ENCODE measurements around the gene SLC6A6.

SLC6A6 gene

GRCh38 chr3:14392803-14393319 is 9.5 kb upstream of the SLC6A6 start:
- no peaks in the 10 kb centered on the region for H3K36me3 ChIP-seq (ENCODE audit: insufficient read depth, low read length)
- H3K9ac ChIP-seq (ENCODE audit: low read length): no peak overlapping the region
- no peaks in the 10 kb centered on the region for H3K27me3 ChIP-seq (ENCODE audit: control insufficient read depth in 1 of 2, insufficient read depth in 2 of 2, low read length in 2 of 2)
- H3K4me1 ChIP-seq (ENCODE audit: insufficient read depth, low read length): peaks cover 9% of the 10 kb centered on the region
- H3K27ac ChIP-seq (ENCODE audit: low read depth, low read length): no peak overlapping the region
- H3K4me3 ChIP-seq (ENCODE audit: low read depth in 1 of 2, low read length in 2 of 2): no peak overlapping the region
- no peaks in the 10 kb centered on the region for H3K9me3 ChIP-seq (ENCODE audit: low read length)

GRCh38 chr3:14393440-14394106 is 8.8 kb upstream of the SLC6A6 start:
- Histone ChIP-seq H3K4me1 (ENCODE audit: insufficient read depth, low read length) (peaks cover 9% of the 10 kb centered on the region), H3K36me3 (ENCODE audit: insufficient read depth, low read length) (no peaks in the 10 kb centered on the region), H3K27ac (ENCODE audit: low read depth, low read length) (no peak overlapping the region), H3K27me3 (ENCODE audit: control insufficient read depth in 1 of 2, insufficient read depth in 2 of 2, low read length in 2 of 2) (no peaks in the 10 kb centered on the region), H3K9ac (ENCODE audit: low read length) (no peak overlapping the region), H3K4me3 (ENCODE audit: low read depth in 1 of 2, low read length in 2 of 2) (no peak overlapping the region), H3K9me3 (ENCODE audit: low read length) (no peaks in the 10 kb centered on the region)

GRCh38 chr3:14396031-14396692 is 6.2 kb upstream of the SLC6A6 start:
- H3K27ac ChIP-seq (ENCODE audit: low read depth, low read length): no peak overlapping the region
- H3K4me3 ChIP-seq (ENCODE audit: low read depth in 1 of 2, low read length in 2 of 2): no peak overlapping the region
- no peaks in the 10 kb centered on the region for H3K9me3 ChIP-seq (ENCODE audit: low read length)
- no peaks in the 10 kb centered on the region for H3K27me3 ChIP-seq (ENCODE audit: control insufficient read depth in 1 of 2, insufficient read depth in 2 of 2, low read length in 2 of 2)
- no peaks in the 10 kb centered on the region for H3K36me3 ChIP-seq (ENCODE audit: insufficient read depth, low read length)
- no peak overlapping the region for H3K9ac ChIP-seq (ENCODE audit: low read length)
- H3K4me1 ChIP-seq (ENCODE audit: insufficient read depth, low read length): peaks cover 4% of the 10 kb centered on the region

- Histone ChIP-seq H3K4me3 (ENCODE audit: low read depth in 1 of 2, low read length in 2 of 2) (no peak overlapping the region), H3K9ac (ENCODE audit: low read length) (no peak overlapping the region), H3K27me3 (ENCODE audit: control insufficient read depth in 1 of 2, insufficient read depth in 2 of 2, low read length in 2 of 2) (no peaks in the 10 kb centered on the region), H3K9me3 (ENCODE audit: low read length) (no peaks in the 10 kb centered on the region), H3K4me1 (ENCODE audit: insufficient read depth, low read length) (no peaks in the 10 kb centered on the region), H3K27ac (ENCODE audit: low read depth, low read length) (no peak overlapping the region), H3K36me3 (ENCODE audit: insufficient read depth, low read length) (no peaks in the 10 kb centered on the region)
These were observed 5.4 kb upstream of the SLC6A6 start for GRCh38 chr3:14397046-14397445.

GRCh38 chr3:14397531-14397930 is 4.9 kb upstream of the SLC6A6 start:
- no peaks in the 10 kb centered on the region for H3K27me3 ChIP-seq (ENCODE audit: control insufficient read depth in 1 of 2, insufficient read depth in 2 of 2, low read length in 2 of 2)
- H3K27ac ChIP-seq (ENCODE audit: low read depth, low read length): no peak overlapping the region
- H3K4me1 ChIP-seq (ENCODE audit: insufficient read depth, low read length): no peaks in the 10 kb centered on the region
- H3K4me3 ChIP-seq (ENCODE audit: low read depth in 1 of 2, low read length in 2 of 2): no peak overlapping the region
- H3K9ac ChIP-seq (ENCODE audit: low read length): no peak overlapping the region
- H3K9me3 ChIP-seq (ENCODE audit: low read length): no peaks in the 10 kb centered on the region
- H3K36me3 ChIP-seq (ENCODE audit: insufficient read depth, low read length): no peaks in the 10 kb centered on the region

GRCh38 chr3:14397940-14398796 is 4.2 kb upstream of the SLC6A6 start:
- Histone ChIP-seq H3K4me3 (ENCODE audit: low read depth in 1 of 2, low read length in 2 of 2) (no peak overlapping the region), H3K9me3 (ENCODE audit: low read length) (no peaks in the 10 kb centered on the region), H3K36me3 (ENCODE audit: insufficient read depth, low read length) (no peaks in the 10 kb centered on the region), H3K27ac (ENCODE audit: low read depth, low read length) (no peak overlapping the region), H3K4me1 (ENCODE audit: insufficient read depth, low read length) (peaks cover 3% of the 10 kb centered on the region), H3K27me3 (ENCODE audit: control insufficient read depth in 1 of 2, insufficient read depth in 2 of 2, low read length in 2 of 2) (no peaks in the 10 kb centered on the region), H3K9ac (ENCODE audit: low read length) (no peak overlapping the region)

GRCh38 chr3:14398797-14399106 is 3.7 kb upstream of the SLC6A6 start:
- H3K9ac ChIP-seq (ENCODE audit: low read length): no peak overlapping the region
- H3K27me3 ChIP-seq (ENCODE audit: control insufficient read depth in 1 of 2, insufficient read depth in 2 of 2, low read length in 2 of 2): no peaks in the 10 kb centered on the region
- peaks cover 9% of the 10 kb centered on the region for H3K4me1 ChIP-seq (ENCODE audit: insufficient read depth, low read length)
- no peak overlapping the region for H3K27ac ChIP-seq (ENCODE audit: low read depth, low read length)
- H3K4me3 ChIP-seq (ENCODE audit: low read depth in 1 of 2, low read length in 2 of 2): no peak overlapping the region
- no peaks in the 10 kb centered on the region for H3K36me3 ChIP-seq (ENCODE audit: insufficient read depth, low read length)
- H3K9me3 ChIP-seq (ENCODE audit: low read length): no peaks in the 10 kb centered on the region

- no peaks in the 10 kb centered on the region for H3K9me3 ChIP-seq (ENCODE audit: low read length)
- peaks cover 39% of the 10 kb centered on the region for H3K4me1 ChIP-seq (ENCODE audit: insufficient read depth, low read length)
- H3K27me3 ChIP-seq (ENCODE audit: control insufficient read depth in 1 of 2, insufficient read depth in 2 of 2, low read length in 2 of 2): no peaks in the 10 kb centered on the region
- peak overlapping the region; percentile 54 to 66 for H3K4me3 ChIP-seq (ENCODE audit: low read depth in 1 of 2, low read length in 2 of 2)
- no peak overlapping the region for H3K9ac ChIP-seq (ENCODE audit: low read length)
- no peaks in the 10 kb centered on the region for H3K36me3 ChIP-seq (ENCODE audit: insufficient read depth, low read length)
- H3K27ac ChIP-seq (ENCODE audit: low read depth, low read length): peak overlapping the region; percentile 29
These were observed 608 bp upstream of the SLC6A6 start for GRCh38 chr3:14401692-14402303.

GRCh38 chr3:14403619-14404155 is 1.3 kb downstream of the SLC6A6 start:
- Histone ChIP-seq H3K27ac (ENCODE audit: low read depth, low read length) (peak overlapping the region; percentile 74), H3K9me3 (ENCODE audit: low read length) (no peaks in the 10 kb centered on the region)

GRCh38 chr3:14404186-14404585 is 1.8 kb downstream of the SLC6A6 start:
- peaks cover 39% of the 10 kb centered on the region for H3K4me1 ChIP-seq (ENCODE audit: insufficient read depth, low read length)

More at GRCh38 chr3:14403619-14404155, 1.3 kb downstream of the SLC6A6 start:
- no peaks in the 10 kb centered on the region for H3K27me3 ChIP-seq (ENCODE audit: control insufficient read depth in 1 of 2, insufficient read depth in 2 of 2, low read length in 2 of 2)
- H3K4me1 ChIP-seq (ENCODE audit: insufficient read depth, low read length): peaks cover 39% of the 10 kb centered on the region
- H3K4me3 ChIP-seq (ENCODE audit: low read depth in 1 of 2, low read length in 2 of 2): peak overlapping the region; percentile 54 to 66
- H3K36me3 ChIP-seq (ENCODE audit: insufficient read depth, low read length): no peaks in the 10 kb centered on the region
- no peak overlapping the region for H3K9ac ChIP-seq (ENCODE audit: low read length)

More at GRCh38 chr3:14404186-14404585, 1.8 kb downstream of the SLC6A6 start:
- Histone ChIP-seq H3K36me3 (ENCODE audit: insufficient read depth, low read length) (no peaks in the 10 kb centered on the region), H3K27me3 (ENCODE audit: control insufficient read depth in 1 of 2, insufficient read depth in 2 of 2, low read length in 2 of 2) (no peaks in the 10 kb centered on the region), H3K9me3 (ENCODE audit: low read length) (no peaks in the 10 kb centered on the region), H3K27ac (ENCODE audit: low read depth, low read length) (peak overlapping the region; percentile 74), H3K4me3 (ENCODE audit: low read depth in 1 of 2, low read length in 2 of 2) (peak overlapping the region; percentile 54 to 66), H3K9ac (ENCODE audit: low read length) (no peak overlapping the region)

Data from muscle layer of colon (tissue), 2 donors.